H1 (cell line): ENCODE measurements around the gene G2E3. TPM values are rescaled to one million over a fixed set of nuclear protein-coding genes. Genes with fewer than 3 reads are reported as not detected.

ENCODE experiments used
- BACH1 ChIP-seq: IDR thresholded peaks from 2 replicates; pipeline ENCODE4 v1.6.1; 2012; ENCODE audit warnings: low read length, improper control_type of control experiment
- RAD21 ChIP-seq, 2 experiments: IDR thresholded peaks in 1 of 2; conservative IDR thresholded peaks in 1 of 2; 2 replicates each; pipeline ENCODE4 v1.6.1; 2011; ENCODE audit warnings: low read depth in 2 of 2, low read length in 2 of 2, improper control_type of control experiment in 1 of 2, inconsistent platforms in 1 of 2, mild to moderate bottlenecking in 1 of 2, moderate library complexity in 1 of 2
- SIRT6 ChIP-seq: IDR thresholded peaks from one replicate; pipeline ENCODE4 v1.7.1; 2012; ENCODE audit warnings: low read length, inconsistent platforms
- SP2 ChIP-seq: IDR thresholded peaks from 2 replicates; pipeline ENCODE4 v1.6.1; 2012; ENCODE audit warnings: mild to moderate bottlenecking, low read length, inconsistent platforms
- polyA plus RNA-seq, 7 experiments: library from polyadenylated mRNA; depleted of rRNA in 3 of 7; stranded (reverse) in 5 of 7; unstranded in 2 of 7; fragments of >200 nt in 5 of 7; fragments of 200-250 nt in 2 of 7; gene quantifications; 1 replicate in 5 of 7; 2 replicates in 1 of 7; 4 replicates in 1 of 7; pipeline versions ENCODE4 v1.2.1 to v1.2.3, GENCODE V29; 2011 to 2013; ENCODE audit warnings: missing spikeins in 2 of 7, mixed read lengths in 2 of 7
- total RNA-seq: library from RNA; stranded (reverse); fragmentation: NEBNext Ultra II Directional; extraction: Animal tissue kit (Norgen Biotek cat#: 25700); gene quantifications from 2 replicates; pipeline ENCODE4 v1.2.1, GENCODE V29; 2021
- TF ChIP-seq, protein P1 (sequence below): IDR thresholded peaks from 2 replicates; pipeline ENCODE4 v1.6.1; 2012; ENCODE audit warnings: low read length, inconsistent platforms
- TF ChIP-seq, protein P2 (sequence below), 3 experiments: IDR thresholded peaks; 1 replicate in 2 of 3; 2 replicates in 1 of 3; pipeline versions ENCODE4 v1.5.1 to v1.6.1; 2011; ENCODE audit warnings: low read length in 3 of 3, mild to moderate bottlenecking in 3 of 3, inconsistent platforms in 2 of 3, low read depth in 1 of 3, moderate library complexity in 1 of 3; ENCODE audit not compliant: insufficient read depth in 1 of 3; ENCODE audit errors: control extremely low read depth in 1 of 3
- TF ChIP-seq, protein P3 (sequence below): IDR thresholded peaks from 2 replicates; pipeline ENCODE4 v1.6.1; 2011; ENCODE audit warnings: low read length, improper control_type of control experiment

G2E3 gene
- total and polyA plus RNA-seq, 2 of the 8 experiments (the other 6 are each of a cell fraction or from before 2014, with no cell fraction given) = 9.2 to 72.0 TPM

DNA sequence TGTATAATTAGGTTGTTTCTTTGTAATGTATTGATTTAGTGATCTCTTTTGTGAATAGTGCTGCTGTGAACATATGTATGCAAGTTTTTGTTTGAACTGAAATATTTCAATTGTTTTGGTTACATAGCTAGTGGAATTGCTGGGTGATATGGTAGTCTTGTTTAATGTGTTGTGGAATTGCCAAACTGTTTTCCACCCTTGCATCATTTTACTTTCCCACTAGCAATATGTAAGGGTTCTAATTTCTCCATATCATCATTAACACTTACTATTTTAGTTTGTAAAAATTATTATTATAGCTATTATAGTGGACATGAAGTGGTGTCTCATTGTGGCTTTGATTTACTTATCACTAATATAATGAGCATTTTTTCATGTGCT is 5.9 kb downstream of the G2E3 start (continued):
- TF ChIP-seq, protein P1, sequence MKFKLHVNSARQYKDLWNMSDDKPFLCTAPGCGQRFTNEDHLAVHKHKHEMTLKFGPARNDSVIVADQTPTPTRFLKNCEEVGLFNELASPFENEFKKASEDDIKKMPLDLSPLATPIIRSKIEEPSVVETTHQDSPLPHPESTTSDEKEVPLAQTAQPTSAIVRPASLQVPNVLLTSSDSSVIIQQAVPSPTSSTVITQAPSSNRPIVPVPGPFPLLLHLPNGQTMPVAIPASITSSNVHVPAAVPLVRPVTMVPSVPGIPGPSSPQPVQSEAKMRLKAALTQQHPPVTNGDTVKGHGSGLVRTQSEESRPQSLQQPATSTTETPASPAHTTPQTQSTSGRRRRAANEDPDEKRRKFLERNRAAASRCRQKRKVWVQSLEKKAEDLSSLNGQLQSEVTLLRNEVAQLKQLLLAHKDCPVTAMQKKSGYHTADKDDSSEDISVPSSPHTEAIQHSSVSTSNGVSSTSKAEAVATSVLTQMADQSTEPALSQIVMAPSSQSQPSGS = no peak
- no peak for TF ChIP-seq SIRT6
- no peak for TF ChIP-seq SP2
- no peak for TF ChIP-seq BACH1
- TF ChIP-seq, protein P2, sequence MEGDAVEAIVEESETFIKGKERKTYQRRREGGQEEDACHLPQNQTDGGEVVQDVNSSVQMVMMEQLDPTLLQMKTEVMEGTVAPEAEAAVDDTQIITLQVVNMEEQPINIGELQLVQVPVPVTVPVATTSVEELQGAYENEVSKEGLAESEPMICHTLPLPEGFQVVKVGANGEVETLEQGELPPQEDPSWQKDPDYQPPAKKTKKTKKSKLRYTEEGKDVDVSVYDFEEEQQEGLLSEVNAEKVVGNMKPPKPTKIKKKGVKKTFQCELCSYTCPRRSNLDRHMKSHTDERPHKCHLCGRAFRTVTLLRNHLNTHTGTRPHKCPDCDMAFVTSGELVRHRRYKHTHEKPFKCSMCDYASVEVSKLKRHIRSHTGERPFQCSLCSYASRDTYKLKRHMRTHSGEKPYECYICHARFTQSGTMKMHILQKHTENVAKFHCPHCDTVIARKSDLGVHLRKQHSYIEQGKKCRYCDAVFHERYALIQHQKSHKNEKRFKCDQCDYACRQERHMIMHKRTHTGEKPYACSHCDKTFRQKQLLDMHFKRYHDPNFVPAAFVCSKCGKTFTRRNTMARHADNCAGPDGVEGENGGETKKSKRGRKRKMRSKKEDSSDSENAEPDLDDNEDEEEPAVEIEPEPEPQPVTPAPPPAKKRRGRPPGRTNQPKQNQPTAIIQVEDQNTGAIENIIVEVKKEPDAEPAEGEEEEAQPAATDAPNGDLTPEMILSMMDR (IDR thresholded peaks at IDR 0.05; ENCODE audit: control extremely low read depth in 1 of 3, insufficient read depth in 1 of 3, low read depth in 1 of 3, low read length in 3 of 3) = no peak
- TF ChIP-seq, protein P3, sequence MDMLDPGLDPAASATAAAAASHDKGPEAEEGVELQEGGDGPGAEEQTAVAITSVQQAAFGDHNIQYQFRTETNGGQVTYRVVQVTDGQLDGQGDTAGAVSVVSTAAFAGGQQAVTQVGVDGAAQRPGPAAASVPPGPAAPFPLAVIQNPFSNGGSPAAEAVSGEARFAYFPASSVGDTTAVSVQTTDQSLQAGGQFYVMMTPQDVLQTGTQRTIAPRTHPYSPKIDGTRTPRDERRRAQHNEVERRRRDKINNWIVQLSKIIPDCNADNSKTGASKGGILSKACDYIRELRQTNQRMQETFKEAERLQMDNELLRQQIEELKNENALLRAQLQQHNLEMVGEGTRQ = no peak
- TF ChIP-seq RAD21 (IDR thresholded peaks at IDR 0.05 in 1 of 2, conservative IDR thresholded peaks at IDR 0.05 in 1 of 2; ENCODE audit: low read depth in 2 of 2, low read length in 2 of 2) = no peak
